HG03565 (cell line): Measurements from ENCODE around the gene RBM25.
"Not testable (repeated sequence)": the region's sequence is repeated elsewhere in the genome, so short reads cannot be mapped to it uniquely, and the experiment has no call there.

ENCODE experiments used
- ATAC-seq: cut with Tn5 transposase; IDR thresholded peaks from one replicate; pipeline ENCODE4 v1.9.1; 2021; ENCODE audit warnings: mild to moderate bottlenecking, moderate library complexity; ENCODE audit not compliant: unreplicated experiment

RBM25 gene

GRCh38 chr14:73168274-73168673, 109.9 kb downstream of the RBM25 start:
- ATAC-seq: no peak

GRCh38 chr14:73168691-73169090, 110.4 kb downstream of the RBM25 start:
- no peak for ATAC-seq

- ATAC-seq: not testable (repeated sequence)
Measured at GRCh38 chr14:73169855-73170254, 111.5 kb downstream of the RBM25 start.

GRCh38 chr14:73170686-73171085, 112.4 kb downstream of the RBM25 start:
- no peak for ATAC-seq

- no peak for ATAC-seq
Measured at GRCh38 chr14:73172500-73172899, 114.2 kb downstream of the RBM25 start.

GRCh38 chr14:73173092-73173735, 114.9 kb downstream of the RBM25 start:
- ATAC-seq: no peak
